NCI-H2107 (cell line): Measurements from ENCODE around the gene OCRL.
"Not testable (repeated sequence)": the region's sequence is repeated elsewhere in the genome, so short reads cannot be mapped to it uniquely, and the experiment has no call there.

ENCODE experiments used
- DNase-seq: peaks from one replicate; lab custom pipeline; 2025; lab: John Stamatoyannopoulos, UW

OCRL gene

DNA sequence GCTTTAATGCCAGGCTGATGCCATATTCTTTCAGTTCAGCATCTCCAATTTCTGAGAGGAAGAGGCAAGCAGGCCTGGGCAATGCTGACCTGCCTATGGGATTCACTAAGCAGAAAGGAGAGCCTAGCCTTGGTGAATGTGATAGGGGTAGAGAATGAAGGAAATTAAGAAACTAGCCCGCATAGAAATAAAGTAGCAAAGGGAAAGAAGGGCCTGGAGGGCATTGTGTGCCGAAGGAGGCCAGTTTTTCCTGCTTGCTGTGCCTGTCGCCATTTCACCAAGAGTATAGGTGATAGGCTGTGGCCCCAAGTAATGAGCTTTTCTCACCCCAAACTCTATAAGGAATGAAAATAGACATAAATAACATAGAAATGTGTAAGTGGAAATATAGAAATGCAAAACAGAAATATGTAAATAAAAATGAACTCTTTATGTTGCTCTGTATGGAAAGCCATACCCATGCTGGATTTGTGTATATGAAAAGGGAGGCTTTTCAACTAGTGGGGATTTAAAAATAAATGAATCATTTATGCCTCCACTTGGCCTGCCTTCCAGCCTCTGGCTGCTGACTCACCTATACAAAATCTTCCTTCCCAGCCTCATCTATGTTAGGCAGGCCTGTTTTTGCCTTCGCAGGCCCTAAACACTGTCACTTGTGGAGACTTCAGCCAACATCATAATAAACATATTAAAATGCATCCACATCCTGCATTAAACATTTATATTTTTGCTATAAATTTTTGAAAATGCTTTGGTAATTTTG, 5.1 kb upstream of the OCRL start:
- DNase-seq: no peak

DNA sequence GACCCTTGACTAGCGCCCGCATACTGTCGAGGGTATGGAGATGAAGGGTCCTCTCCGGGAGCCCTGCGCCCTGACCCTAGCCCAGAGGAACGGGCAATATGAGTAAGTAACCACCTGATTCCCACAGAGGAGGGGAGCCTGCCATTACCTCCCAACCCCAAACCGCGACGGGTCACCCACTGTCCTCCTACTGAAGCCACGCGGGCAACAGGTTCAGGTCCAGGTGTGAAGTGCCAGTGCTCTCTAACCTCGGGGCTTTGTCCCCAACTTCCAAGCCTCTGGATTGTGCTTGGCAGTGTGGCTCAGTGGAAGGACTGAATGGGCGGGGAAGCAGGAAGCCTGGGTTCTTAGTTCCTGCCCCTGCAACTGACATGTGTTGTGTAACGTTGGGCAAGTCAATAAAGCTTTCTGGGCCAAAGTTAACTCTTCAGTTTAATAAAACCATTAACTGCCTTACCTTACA, 694 bp downstream of the OCRL start:
- DNase-seq: no peak

DNA sequence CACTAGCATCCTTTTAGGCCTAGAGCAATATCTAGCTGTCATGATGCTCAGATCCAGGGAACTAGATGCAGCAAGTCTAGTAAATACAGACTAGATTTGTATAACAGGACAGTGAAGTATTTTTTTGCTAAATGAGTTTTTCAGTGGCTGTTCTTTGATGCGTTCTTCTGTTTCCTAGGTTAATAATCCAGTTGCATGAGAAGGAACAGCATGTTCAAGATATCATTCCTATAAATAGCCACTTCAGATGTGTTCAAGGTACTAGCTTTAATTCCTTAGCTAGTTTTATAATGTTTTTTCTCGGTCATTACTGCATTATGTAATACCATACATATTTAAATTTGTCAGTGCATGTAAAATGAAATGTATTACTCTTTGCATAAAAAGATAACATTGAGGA, 4.7 kb downstream of the OCRL start:
- DNase-seq: no peak

DNA sequence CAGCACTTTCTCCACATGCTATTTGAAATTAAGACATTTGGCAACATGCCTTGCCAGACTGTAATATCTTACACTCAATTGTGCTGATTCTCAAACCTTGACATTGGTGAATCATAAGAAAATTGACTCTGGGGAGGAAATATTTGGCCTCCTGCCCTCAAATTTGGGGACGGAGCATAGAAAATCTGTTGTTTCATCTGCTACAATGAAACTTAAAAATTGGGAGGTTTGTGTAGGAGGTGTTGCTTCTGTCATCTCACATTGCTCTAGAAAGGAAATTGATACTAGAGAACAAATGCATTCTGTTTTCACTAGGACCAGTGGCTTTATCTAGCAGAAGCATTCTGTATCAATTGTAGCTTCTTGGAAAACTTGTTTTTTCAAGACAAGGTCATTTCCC, 5.3 kb downstream of the OCRL start:
- DNase-seq: no peak

DNA sequence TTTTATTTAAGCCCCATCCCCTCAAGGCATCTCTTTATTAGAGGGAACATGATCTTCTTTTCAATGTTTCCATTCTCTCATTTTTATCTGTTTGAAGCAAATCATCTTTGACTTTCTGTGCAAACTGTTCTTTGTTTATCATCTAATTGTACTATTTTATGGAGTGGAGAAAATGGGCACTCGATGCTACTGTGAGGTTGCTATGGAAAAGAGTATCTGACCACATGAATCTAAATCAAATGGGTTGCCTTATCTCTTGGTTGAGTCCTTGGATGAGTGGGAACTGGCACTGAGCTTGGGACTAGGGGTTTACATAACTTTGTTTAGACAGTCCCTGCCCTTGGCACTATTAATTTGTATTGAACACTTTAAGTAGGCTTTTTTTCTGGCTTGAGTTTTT, 9.1 kb downstream of the OCRL start:
- no peak for DNase-seq

DNA sequence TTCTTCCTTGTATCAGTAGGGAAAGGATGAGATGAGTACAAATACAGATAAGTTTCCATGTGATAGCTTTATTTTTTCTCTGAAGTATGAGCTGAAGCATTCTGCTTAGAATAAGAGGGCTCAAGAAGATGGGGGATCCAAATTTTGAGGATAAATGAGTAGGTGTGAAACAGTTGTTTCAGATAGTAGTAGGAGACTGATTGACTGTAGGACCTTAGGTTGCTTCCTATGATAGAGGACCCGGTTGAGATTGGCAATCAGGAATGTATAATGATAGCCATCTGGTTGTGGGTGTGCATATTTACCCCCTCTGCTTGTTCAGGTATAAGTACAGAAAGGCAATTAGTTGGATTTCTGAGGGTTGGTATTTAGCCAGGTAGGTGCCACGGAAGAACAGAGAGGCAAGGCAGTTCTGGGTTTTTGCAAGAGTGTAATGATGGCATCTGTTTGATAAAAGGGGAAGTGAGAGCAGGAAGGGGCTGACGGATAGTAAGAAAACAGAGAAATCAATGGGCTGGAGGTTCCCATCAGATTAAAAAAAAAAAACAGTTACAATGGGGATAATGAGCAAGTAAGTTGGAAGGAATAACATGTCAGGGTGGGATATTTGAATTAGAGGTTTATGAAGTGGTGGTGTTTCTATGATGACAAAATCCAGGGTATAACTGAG, 13.7 kb downstream of the OCRL start:
- DNase-seq: no peak

DNA sequence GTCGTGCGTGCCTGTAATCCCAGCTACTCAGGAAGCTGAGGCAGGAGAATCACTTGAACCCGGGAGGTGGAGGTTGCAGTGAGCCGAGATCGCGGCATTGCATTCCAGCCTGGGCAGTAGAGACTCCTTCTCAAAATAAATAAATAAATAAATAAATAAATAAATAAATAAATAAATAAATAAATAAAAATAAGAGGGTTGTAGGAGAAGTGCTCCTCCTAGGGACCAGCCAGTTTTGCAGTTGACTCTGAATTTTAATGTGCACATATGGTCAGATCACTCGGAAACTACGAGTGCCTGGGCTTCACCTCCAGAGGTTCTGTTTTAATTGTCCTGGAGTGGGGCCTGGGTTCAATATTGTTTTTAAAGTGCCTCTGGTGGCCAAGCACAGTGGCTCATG, 14.8 kb downstream of the OCRL start:
- not testable (repeated sequence) for DNase-seq

DNA sequence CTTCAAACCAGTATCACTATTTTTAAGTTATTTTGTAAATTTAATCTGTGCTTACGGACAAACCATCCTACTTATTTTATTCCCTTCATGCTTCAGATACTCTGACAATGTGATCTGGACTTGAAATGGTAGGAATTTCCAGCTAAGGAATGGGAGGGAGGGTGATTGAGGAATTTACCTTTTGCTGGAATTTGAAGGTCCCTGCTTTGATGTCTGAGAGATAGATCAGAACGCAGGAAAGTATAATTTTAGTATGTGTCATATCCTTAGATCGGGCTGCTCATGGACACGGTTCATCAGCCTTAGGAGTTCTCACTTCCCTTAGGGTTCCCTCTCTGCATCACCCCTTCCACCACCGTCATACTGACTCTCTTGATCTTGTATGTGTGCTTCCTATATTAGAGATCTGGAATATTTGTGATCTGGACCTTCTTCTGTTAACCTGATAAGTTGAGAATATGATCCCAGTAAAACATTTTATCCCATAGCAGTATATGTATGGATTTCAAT, 16.8 kb downstream of the OCRL start:
- DNase-seq: no peak

DNA sequence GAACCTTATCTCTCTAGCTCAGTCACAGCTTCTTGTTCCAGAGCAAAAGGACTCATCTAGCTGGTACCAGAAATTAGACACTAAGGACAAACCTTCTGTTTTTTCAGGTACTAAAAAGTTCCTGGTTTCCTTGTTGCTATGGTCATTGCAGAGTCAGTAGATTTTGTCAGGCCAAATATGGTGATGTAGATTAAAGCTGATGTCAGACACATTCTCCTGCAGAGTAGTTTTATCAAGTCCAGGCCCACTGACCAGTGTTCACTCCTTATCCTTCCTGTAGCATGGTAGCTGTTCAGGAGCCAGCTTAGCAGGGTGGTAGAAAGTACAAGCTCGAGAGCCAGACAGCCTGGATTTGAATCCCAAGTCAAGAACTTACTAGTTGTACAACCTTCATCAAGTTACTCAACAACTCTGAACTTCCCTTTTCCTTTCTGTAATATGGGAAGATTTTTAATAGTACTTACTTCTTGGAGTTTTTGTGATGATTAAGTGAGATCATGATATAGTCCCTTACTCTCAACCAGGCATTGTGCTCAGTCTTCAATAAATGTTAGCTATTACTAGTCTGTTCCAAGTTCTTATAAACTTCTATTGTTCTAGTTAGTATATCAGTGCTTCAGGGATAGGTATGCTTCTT, 17.9 kb downstream of the OCRL start:
- no peak for DNase-seq

DNA sequence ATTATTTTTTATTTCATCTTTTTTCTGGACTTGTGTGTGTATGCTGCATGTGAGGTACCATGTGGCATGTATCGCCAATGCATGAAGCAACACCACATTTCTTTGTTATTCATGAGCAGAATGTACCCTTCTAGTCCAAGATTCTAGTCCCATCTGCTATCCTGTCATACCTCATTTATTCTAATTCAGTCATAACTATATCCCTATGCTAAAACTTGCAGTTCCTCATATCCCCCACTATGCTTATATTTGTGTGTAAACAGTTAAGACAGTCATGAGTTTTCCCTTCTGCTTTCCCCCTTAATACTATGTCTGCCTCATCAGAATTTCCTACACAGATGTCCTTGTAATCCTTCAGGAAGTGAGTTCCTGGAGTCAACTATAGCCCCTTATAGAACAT, 19.7 kb downstream of the OCRL start:
- no peak for DNase-seq

DNA sequence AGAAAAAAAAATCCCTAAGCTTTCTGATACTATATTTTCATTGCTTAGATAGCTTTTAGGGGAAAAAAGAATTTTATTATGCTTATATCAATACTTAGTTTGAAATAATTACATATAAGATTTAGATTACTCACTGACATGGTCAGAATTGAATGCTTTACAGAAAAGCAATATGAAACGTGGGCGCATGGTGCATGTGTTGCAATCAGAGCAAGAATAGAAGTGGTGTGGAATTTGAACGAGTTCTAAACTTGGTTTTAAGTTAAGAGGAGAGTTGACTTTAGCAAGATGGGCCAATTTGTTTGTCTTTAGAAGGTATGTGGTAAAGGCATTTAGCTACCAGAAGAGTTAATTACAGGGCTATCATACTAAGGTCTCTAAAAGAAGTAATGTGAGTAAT, 21.4 kb downstream of the OCRL start:
- DNase-seq: no peak

DNA sequence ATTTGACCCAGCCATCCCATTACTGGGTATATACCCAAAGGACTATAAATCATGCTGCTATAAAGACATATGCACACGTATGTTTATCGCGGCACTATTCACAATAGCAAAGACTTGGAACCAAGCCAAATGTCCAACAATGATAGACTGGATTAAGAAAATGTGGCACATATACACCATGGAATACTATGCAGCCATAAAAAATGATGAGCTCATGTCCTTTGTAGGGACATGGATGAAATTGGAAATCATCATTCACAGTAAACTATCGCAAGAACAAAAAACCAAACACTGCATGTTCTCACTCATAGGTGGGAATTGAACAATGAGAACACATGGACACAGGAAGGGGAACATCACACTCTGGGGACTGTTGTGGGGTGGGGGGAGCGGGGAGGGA, 24.3 kb downstream of the OCRL start:
- DNase-seq: not testable (repeated sequence)

DNA sequence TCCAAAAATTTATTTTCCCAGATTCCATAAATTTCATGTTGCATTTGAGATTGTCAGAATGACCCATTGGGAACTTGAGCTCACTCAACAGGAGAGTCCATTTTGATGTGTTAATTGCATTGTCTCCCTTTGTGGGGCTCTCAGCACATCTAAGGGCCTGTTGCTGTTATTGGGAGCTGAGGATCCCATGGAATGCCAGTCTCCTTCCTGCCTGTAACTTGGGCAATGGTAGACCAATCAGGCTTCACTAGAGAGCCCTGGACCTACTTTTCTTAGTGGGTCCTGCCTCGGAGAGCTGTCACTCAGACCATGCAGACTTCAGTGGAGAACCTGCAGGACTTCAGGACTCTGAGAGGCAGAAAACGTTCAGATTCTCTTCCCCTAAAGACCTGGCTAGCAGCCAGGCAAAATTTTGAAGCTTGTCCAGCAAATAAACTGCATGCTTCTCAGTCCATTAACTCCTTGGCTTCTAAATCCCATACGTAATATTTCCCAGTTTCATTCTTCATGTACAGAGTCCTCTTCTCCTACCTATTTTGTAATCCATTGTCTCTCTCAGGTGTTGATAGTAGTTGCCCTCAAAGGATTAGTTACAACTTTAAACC, 25.1 kb downstream of the OCRL start:
- no peak for DNase-seq

DNA sequence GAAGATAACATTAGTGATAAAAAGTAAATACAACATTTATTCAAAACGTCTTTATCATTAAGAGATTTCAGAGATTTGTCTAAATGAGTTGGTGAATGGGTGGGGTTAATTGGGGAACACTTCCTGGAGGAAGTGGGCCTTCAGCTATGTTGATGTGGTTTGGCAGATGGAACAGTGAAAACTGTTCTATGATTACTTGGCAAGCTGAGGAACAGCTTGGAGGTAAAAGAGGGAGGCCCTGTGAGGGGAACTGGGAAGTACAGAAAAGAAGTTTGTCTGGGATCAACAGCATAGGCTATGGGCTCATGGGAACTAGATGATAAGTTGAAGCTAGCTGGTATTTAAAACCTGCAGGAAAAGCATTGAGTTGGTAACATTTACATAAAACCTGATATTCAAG, 26.0 kb downstream of the OCRL start:
- DNase-seq: no peak

DNA sequence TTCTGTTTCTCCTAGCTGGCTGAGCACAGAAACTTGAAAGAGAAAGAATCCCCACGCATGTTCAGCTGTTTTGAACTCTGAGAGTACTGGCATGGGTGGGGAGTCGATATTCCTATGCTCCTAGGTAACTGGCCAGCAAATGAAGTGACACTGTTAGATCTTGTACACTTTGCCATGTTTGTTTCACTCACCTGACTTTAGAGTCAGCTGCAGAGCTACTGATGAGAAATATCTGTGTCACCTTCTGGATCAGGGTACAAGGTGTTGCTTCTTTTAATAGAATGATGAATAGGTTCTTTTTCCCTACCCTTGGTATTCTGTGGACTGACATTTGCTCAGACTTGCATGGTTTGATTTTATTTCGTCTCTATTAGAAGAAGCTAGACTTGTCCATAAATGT, 28.3 kb downstream of the OCRL start:
- no peak for DNase-seq

DNA sequence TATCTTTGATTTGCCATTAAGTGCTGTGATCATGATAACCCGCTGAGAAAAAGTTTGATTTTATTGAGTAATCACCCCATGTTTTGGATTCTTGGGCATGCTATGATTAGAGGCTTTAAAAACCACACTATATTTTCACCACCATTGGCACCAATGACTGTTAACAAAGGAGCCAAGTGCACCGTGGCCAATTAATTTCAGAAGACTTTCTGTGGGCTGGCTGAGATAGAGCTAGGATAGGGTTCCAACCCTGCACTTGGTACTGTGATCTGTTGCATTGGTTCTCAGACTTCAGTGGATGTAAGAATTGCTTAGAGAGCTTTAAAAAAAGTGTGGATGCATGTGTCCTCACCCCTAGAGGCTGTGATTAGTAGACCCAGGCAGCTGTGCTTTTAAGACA, 32.4 kb downstream of the OCRL start:
- no peak for DNase-seq

DNA sequence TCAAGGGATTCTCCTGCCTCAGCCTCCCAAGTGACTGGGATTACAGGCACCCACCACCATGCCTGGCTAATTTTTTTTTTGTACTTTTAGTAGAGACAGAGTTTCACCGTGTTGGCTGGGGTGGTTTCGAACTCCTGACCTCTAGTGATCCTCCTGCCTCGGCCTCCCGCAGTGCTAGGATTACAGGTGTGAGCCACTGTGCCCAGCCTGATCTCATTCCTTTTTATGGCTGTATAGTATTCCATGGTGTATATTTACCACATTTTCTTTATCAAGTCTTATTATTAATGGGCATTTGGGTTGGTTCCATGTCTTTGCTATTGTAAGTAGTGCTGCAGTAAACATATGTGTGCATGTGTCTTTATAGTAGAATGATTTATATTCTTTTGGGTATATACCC, 33.6 kb downstream of the OCRL start:
- not testable (repeated sequence) for DNase-seq

DNA sequence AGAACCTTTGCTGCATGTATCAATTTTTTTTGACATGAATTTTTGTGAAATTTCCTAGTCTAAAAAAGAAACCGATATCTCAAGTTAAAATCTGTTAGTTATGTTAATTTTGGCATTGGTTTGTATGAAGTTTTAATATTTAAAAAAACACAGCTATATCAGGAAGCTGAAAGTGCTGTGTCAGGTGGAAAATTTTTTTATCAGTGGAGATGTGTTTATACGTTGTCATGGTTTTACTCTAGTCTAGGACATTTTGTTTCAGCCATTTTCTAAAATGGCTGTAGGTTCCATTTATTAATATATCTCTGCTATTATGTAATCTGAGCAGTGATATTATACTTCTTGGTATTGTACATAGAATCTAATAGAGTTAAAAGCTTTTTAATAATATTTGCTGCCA, 34.2 kb downstream of the OCRL start:
- no peak for DNase-seq

DNA sequence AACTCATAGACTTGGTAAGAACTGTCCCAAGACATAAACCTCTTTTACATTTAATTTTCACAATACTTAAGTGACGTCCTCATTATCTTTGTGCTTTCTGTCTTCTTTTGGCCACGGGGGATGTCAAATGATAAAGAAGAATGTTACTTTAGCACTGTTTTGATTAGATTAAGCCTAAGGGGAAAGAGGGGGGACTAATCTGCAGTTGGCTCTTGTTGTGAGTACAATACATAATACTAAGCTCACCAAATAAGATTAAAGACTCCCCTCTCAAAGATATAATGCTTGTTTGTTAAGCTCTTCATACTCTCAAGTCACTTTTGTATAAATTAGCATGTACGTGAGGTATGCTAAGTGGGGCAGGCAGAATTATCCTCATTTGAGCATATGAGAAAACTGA, 36.5 kb downstream of the OCRL start:
- no peak for DNase-seq

DNA sequence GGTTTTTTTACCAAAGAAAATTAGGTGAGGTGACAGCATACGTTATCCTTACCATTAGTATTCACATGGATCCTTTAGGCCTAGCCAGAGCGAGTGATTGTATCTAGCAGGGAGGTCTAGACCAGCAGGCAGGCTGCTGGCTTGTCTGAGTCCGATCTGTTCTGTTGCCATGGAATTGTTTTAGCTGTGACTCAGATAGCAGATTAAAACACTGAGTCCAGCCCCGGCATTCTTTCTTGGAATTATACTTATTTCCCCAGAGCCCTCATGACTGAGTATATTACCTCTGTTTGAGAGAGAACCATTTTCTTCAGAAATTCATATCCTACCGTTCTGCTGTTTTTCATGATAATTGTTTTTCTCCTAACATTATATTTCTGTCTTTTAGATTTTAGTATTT, 37.4 kb downstream of the OCRL start:
- no peak for DNase-seq

DNA sequence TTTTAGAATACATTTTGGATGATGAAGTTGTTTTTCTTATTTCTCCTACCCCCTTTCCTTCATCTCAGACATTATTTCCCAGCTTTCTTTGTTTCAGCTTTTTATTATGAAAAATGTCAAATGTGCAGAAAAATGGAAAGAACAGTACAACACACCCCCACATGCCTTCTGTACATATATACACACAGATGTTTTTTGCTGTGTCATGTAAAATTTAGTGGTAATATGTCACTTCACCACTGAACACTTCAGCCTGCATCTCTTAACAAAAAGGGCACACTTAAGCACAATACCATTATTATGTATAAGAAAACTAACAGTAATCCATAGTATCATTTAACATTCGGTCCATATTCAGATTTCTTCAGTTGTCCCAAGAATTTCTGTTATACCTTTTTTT, 37.8 kb downstream of the OCRL start:
- DNase-seq: no peak

DNA sequence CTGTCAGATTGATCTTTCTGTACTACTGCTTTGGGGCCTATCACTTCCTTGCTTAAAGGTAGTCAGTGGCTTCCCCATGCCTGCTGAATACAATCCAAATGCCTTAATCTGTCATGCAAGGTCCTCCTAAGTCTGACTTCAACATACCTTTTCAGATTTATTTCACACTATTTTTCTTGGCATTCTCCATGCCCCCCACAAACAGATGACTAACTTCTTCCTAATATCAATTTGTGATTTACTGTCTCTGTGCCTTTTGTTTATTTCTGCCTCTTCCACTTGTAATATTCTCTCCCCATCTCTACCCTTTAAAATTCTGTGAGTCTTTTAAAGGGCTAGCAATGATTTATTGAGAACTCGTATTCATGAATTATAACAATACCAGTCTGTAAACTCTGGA, 41.8 kb downstream of the OCRL start:
- no peak for DNase-seq

DNA sequence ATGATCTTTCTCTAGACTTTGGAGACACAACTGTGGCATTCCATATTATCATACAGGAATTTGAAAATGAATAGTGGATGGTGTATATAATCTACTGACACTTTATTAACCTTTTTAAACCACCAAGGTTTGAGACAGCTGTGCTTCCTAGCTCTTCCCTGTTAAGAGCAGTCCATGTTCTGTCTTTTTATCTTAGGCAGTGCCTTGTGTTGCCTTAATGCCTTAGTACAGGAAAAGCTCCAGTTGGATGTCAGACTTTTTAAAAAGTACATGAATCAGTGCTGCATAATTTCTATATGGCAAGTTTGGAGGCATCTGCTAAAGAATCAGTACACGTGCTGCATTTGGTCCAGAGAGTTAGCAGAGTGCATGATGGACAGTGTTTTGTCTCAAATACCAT, 45.1 kb downstream of the OCRL start:
- no peak for DNase-seq
